CD4-positive, alpha-beta memory T cell (primary cell): ENCODE measurements around the gene BEGAIN. TPM values are rescaled to one million over a fixed set of nuclear protein-coding genes. Genes with fewer than 3 reads are reported as not detected.
A peak's percentile ranks its signal among the peaks of the same experiment; 100 is the strongest.

Experiments
- CTCF ChIA-PET: fragments of 350-600 bp; sonication (Branson Sonifier 250); formaldehyde crosslinking; loops from one replicate; lab custom pipeline; 2021; ENCODE audit warnings: inconsistent platforms; ENCODE audit not compliant: partially characterized antibody; lab: Charles Lee
- POLR2A ChIA-PET: fragments of 350-600 bp; sonication (Branson Sonifier 250); formaldehyde crosslinking; loops from one replicate; lab custom pipeline; 2021; ENCODE audit not compliant: partially characterized antibody; lab: Charles Lee
- DNase-seq, 5 donors: peaks; one replicate each; pipeline versions ENCODE4 v3.0.0 to v3.0.0-alpha.2; 2020 to 2022; ENCODE audit warnings: mixed read lengths in 1 of 5
- H3K27ac ChIP-seq: one replicate; pipeline ENCODE4 v1.7.0; 2013; ENCODE audit warnings: low read depth, low read length
- H3K27me3 ChIP-seq: 2 replicates; pipeline ENCODE4 v1.7.0; 2013; ENCODE audit warnings: mild to moderate bottlenecking, low read length, moderate library complexity; ENCODE audit not compliant: insufficient read depth
- H3K36me3 ChIP-seq: 2 replicates; pipeline ENCODE4 v1.7.0; 2013; ENCODE audit warnings: mild to moderate bottlenecking, low read length, moderate library complexity; ENCODE audit not compliant: insufficient read depth
- H3K4me1 ChIP-seq: 2 replicates; pipeline ENCODE4 v1.7.0; 2013; ENCODE audit warnings: mild to moderate bottlenecking, low read length, moderate library complexity; ENCODE audit not compliant: insufficient read depth
- H3K4me3 ChIP-seq, 2 donors: one replicate each; pipeline ENCODE4 v1.7.0; 2013; ENCODE audit warnings: low read length in 2 of 2, mild to moderate bottlenecking in 1 of 2
- H3K9me3 ChIP-seq, 2 donors: one replicate each; pipeline ENCODE4 v1.7.0; 2013; ENCODE audit warnings: low read length in 2 of 2, control low read depth in 1 of 2; ENCODE audit not compliant: control insufficient read depth in 1 of 2
- H3K27ac Mint-ChIP-seq, 7 donors: one replicate each; pipeline ENCODE4 v1.8.0; 2020 to 2021; ENCODE audit warnings: mixed read lengths in 7 of 7, mild to moderate bottlenecking in 6 of 7, inconsistent platforms in 3 of 7, moderate library complexity in 3 of 7
- H3K27me3 Mint-ChIP-seq, 2 donors: one replicate each; pipeline ENCODE4 v1.8.0; 2020 to 2021; ENCODE audit warnings: mixed read lengths in 2 of 2
- H3K36me3 Mint-ChIP-seq, 2 donors: one replicate each; pipeline ENCODE4 v1.8.0; 2020 to 2021; ENCODE audit warnings: mixed read lengths in 2 of 2, inconsistent platforms in 1 of 2, mild to moderate bottlenecking in 1 of 2
- H3K4me1 Mint-ChIP-seq, 4 donors: one replicate each; pipeline ENCODE4 v1.8.0; 2020 to 2021; ENCODE audit warnings: mixed read lengths in 4 of 4, mild to moderate bottlenecking in 1 of 4
- H3K4me3 Mint-ChIP-seq, 8 donors: one replicate each; pipeline ENCODE4 v1.8.0; 2020 to 2021; ENCODE audit warnings: mixed read lengths in 8 of 8, mild to moderate bottlenecking in 7 of 8, moderate library complexity in 6 of 8, inconsistent platforms in 3 of 8
- H3K9me3 Mint-ChIP-seq, 8 donors: one replicate each; pipeline ENCODE4 v1.8.0; 2020 to 2021; ENCODE audit warnings: mixed read lengths in 8 of 8, mild to moderate bottlenecking in 5 of 8, inconsistent platforms in 3 of 8, moderate library complexity in 1 of 8
- intact Hi-C: fragments of 100-400 bp; cut with micrococcal nuclease; formaldehyde crosslinking; loops from one replicate; pipeline ENCODE4 v1.15.1; 2023
- polyA plus RNA-seq, 2 donors: library from polyadenylated mRNA; unstranded; fragments of 300-500 nt; fragmentation: Illumina TruSeq; gene quantifications; one replicate each; pipeline ENCODE4 v1.2.3, GENCODE V29; 2021
- total RNA-seq, 2 experiments: library from RNA; stranded (reverse); gene quantifications; one replicate each; pipeline ENCODE4 v1.2.3, GENCODE V29; 2021

BEGAIN gene
- total and polyA plus RNA-seq, 4 experiments from 2014 or later, result 0.09 to 1.8 (median 1.2) TPM

GRCh38 chr14:100605230-100605629 lies 18.0 kb upstream of the BEGAIN start:
- Histone ChIP-seq H3K27ac (no peak overlapping the region), H3K27me3 (no peaks in the 10 kb centered on the region), H3K36me3 (no peaks in the 10 kb centered on the region), H3K4me3 (no peak overlapping the region), H3K9me3 (peaks cover 0 to 3% of the 10 kb centered on the region in 2 donors), H3K4me1 (no peaks in the 10 kb centered on the region)
- Mint-ChIP-seq H3K27ac (no peak overlapping the region), H3K4me3 (no peak overlapping the region), H3K27me3 (peaks cover 17% of the 10 kb centered on the region in 2 donors), H3K9me3 (peaks cover 0 to 35% (median 19%) of the 10 kb centered on the region in 8 donors), H3K4me1 (peaks cover 0 to 1% (median 0%) of the 10 kb centered on the region in 4 donors), H3K36me3 (peaks cover 4 to 5% of the 10 kb centered on the region in 2 donors)
- ChIA-PET POLR2A (interaction anchor here (0.9 kb wide), 1 partner anchor 11 kb away, joined by 3 read pairs; no protein-coding TSS in a partner anchor), CTCF (no interaction called here)
- intact Hi-C loops, result no loop called here
- DNase-seq, result no peak

GRCh38 chr14:100604709-100605108 lies 17.5 kb upstream of the BEGAIN start:
- Histone ChIP-seq H3K27me3 (no peaks in the 10 kb centered on the region), H3K9me3 (peaks cover 0 to 3% of the 10 kb centered on the region in 2 donors), H3K4me1 (no peaks in the 10 kb centered on the region), H3K27ac (no peak overlapping the region), H3K36me3 (no peaks in the 10 kb centered on the region), H3K4me3 (no peak overlapping the region)
- ChIA-PET CTCF (no interaction called here), POLR2A (interaction anchor here (0.9 kb wide), 1 partner anchor 11 kb away, joined by 3 read pairs; no protein-coding TSS in a partner anchor)
- Mint-ChIP-seq H3K9me3 (peaks cover 0 to 35% (median 19%) of the 10 kb centered on the region in 8 donors), H3K4me1 (peaks cover 0 to 1% (median 0%) of the 10 kb centered on the region in 4 donors), H3K4me3 (no peak overlapping the region), H3K27ac (no peak overlapping the region), H3K36me3 (peaks cover 4 to 5% of the 10 kb centered on the region in 2 donors), H3K27me3 (peaks cover 17% of the 10 kb centered on the region in 2 donors)
- DNase-seq, result no peak
- intact Hi-C loops, result no loop called here

- H3K36me3 ChIP-seq, result no peaks in the 10 kb centered on the region
- Mint-ChIP-seq H3K4me1 (peaks cover 0 to 1% (median 0%) of the 10 kb centered on the region in 4 donors), H3K27ac (peak overlapping the region in 1 of 7 donors; percentile 66), H3K27me3 (peaks cover 15 to 17% of the 10 kb centered on the region in 2 donors), H3K4me3 (no peak overlapping the region), H3K36me3 (peaks cover 4 to 5% of the 10 kb centered on the region in 2 donors), H3K9me3 (peaks cover 0 to 35% (median 20%) of the 10 kb centered on the region in 8 donors)
- POLR2A ChIA-PET, result no interaction called here
- H3K27me3 ChIP-seq, result no peaks in the 10 kb centered on the region
- H3K27ac ChIP-seq, result no peak overlapping the region
- peaks cover 0 to 3% of the 10 kb centered on the region in 2 donors for H3K9me3 ChIP-seq
- CTCF ChIA-PET, result no interaction called here
- DNase-seq, result no peak
- intact Hi-C loops, result no loop called here
- no peak overlapping the region for H3K4me3 ChIP-seq
- no peaks in the 10 kb centered on the region for H3K4me1 ChIP-seq
These were observed 16.9 kb upstream of the BEGAIN start for GRCh38 chr14:100604121-100604501.

GRCh38 chr14:100603341-100604120 lies 16.3 kb upstream of the BEGAIN start:
- ChIA-PET CTCF (no interaction called here), POLR2A (no interaction called here)
- Histone ChIP-seq H3K27ac (no peak overlapping the region), H3K27me3 (no peaks in the 10 kb centered on the region), H3K4me3 (no peak overlapping the region), H3K4me1 (no peaks in the 10 kb centered on the region), H3K36me3 (no peaks in the 10 kb centered on the region), H3K9me3 (peaks cover 0 to 3% of the 10 kb centered on the region in 2 donors)
- Mint-ChIP-seq H3K27ac (peak overlapping the region in 1 of 7 donors; percentile 66), H3K36me3 (peaks cover 4 to 5% of the 10 kb centered on the region in 2 donors), H3K9me3 (peaks cover 0 to 35% (median 20%) of the 10 kb centered on the region in 8 donors), H3K27me3 (peaks cover 15 to 17% of the 10 kb centered on the region in 2 donors), H3K4me1 (peaks cover 0 to 1% (median 0%) of the 10 kb centered on the region in 4 donors), H3K4me3 (no peak overlapping the region)
- intact Hi-C loops, result no loop called here
- no peak for DNase-seq

- intact Hi-C loops, result no loop called here
- no peak for DNase-seq
- Mint-ChIP-seq H3K27ac (no peak overlapping the region), H3K4me1 (peaks cover 0 to 1% (median 0%) of the 10 kb centered on the region in 4 donors), H3K9me3 (peaks cover 0 to 33% (median 20%) of the 10 kb centered on the region in 8 donors), H3K27me3 (peaks cover 11 to 17% of the 10 kb centered on the region in 2 donors), H3K4me3 (no peak overlapping the region), H3K36me3 (peaks cover 4 to 5% of the 10 kb centered on the region in 2 donors)
- Histone ChIP-seq H3K27me3 (no peaks in the 10 kb centered on the region), H3K27ac (no peak overlapping the region), H3K4me3 (no peak overlapping the region), H3K4me1 (no peaks in the 10 kb centered on the region), H3K9me3 (peaks cover 0 to 3% of the 10 kb centered on the region in 2 donors), H3K36me3 (no peaks in the 10 kb centered on the region)
- ChIA-PET POLR2A (no interaction called here), CTCF (no interaction called here)
These were observed 15.5 kb upstream of the BEGAIN start for GRCh38 chr14:100602621-100603230.

- no peaks in the 10 kb centered on the region for H3K27me3 ChIP-seq
- peaks cover 0 to 3% of the 10 kb centered on the region in 2 donors for H3K9me3 ChIP-seq
- Mint-ChIP-seq H3K4me1 (peaks cover 0 to 1% (median 0%) of the 10 kb centered on the region in 4 donors), H3K36me3 (peaks cover 4 to 5% of the 10 kb centered on the region in 2 donors), H3K27me3 (peaks cover 11 to 18% of the 10 kb centered on the region in 2 donors), H3K27ac (no peak overlapping the region), H3K9me3 (peaks cover 0 to 33% (median 20%) of the 10 kb centered on the region in 8 donors), H3K4me3 (no peak overlapping the region)
- H3K4me3 ChIP-seq, result no peak overlapping the region
- H3K36me3 ChIP-seq, result no peaks in the 10 kb centered on the region
- POLR2A ChIA-PET, result no interaction called here
- H3K4me1 ChIP-seq, result no peaks in the 10 kb centered on the region
- no peak overlapping the region for H3K27ac ChIP-seq
- DNase-seq, result no peak
- intact Hi-C loops, result no loop called here
- CTCF ChIA-PET, result no interaction called here
These were observed 14.7 kb upstream of the BEGAIN start for GRCh38 chr14:100601914-100602313.

GRCh38 chr14:100601064-100601463 lies 13.8 kb upstream of the BEGAIN start:
- intact Hi-C loops, result no loop called here
- Mint-ChIP-seq H3K4me1 (peaks cover 0 to 1% (median 0%) of the 10 kb centered on the region in 4 donors), H3K36me3 (peaks cover 4 to 5% of the 10 kb centered on the region in 2 donors), H3K4me3 (no peak overlapping the region), H3K27ac (no peak overlapping the region), H3K9me3 (peaks cover 0 to 30% (median 20%) of the 10 kb centered on the region in 8 donors), H3K27me3 (peaks cover 11 to 16% of the 10 kb centered on the region in 2 donors)
- Histone ChIP-seq H3K4me3 (no peak overlapping the region), H3K36me3 (no peaks in the 10 kb centered on the region), H3K27ac (no peak overlapping the region), H3K27me3 (no peaks in the 10 kb centered on the region), H3K4me1 (no peaks in the 10 kb centered on the region), H3K9me3 (peaks cover 0 to 3% of the 10 kb centered on the region in 2 donors)
- DNase-seq, result no peak
- POLR2A ChIA-PET, result no interaction called here
- CTCF ChIA-PET, result interaction anchor here (0.8 kb wide), 1 partner anchor 217 kb away, joined by 3 read pairs; no protein-coding TSS in a partner anchor
